ENCODE results near the gene CNKSR3.

GRCh38 chr6:154471609-154472362 lies 38.7 kb downstream of the CNKSR3 start:
- TF ChIP-seq CTCF (IDR thresholded peaks at IDR 0.05; ENCODE audit: poor library complexity, severe bottlenecking) (no peak), POLR2AphosphoS5 (IDR thresholded peaks at IDR 0.05) (no peak), EZH2 (IDR thresholded peaks at IDR 0.05; ENCODE audit: borderline replicate concordance, insufficient read depth, low read length, poor library complexity, severe bottlenecking) (no peak), TAF1 (IDR thresholded peaks at IDR 0.05; ENCODE audit: low read depth) (no peak), SMC3 (conservative IDR thresholded peaks at IDR 0.05; ENCODE audit: poor library complexity) (no peak), EP300 (conservative IDR thresholded peaks at IDR 0.05; ENCODE audit: poor library complexity, severe bottlenecking) (no peak)

Measured in neural cell (in vitro differentiated cells).